K562 (cell line): Measurements from ENCODE around the gene AIF1. TPM values are rescaled to one million over a fixed set of nuclear protein-coding genes. Genes with fewer than 3 reads are reported as not detected.

Experiments
- DACH1 ChIP-seq: fragments of 450-650 bp; IDR thresholded peaks from 2 replicates; pipeline ENCODE4 v1.6.1; 2018; ENCODE audit not compliant: partially characterized antibody
- ERF ChIP-seq: fragments of 450-650 bp; formaldehyde crosslinking; IDR thresholded peaks from 2 replicates; pipeline ENCODE4 v1.4.0; 2020; ENCODE audit warnings: mild to moderate bottlenecking, mixed read lengths
- ETV1 ChIP-seq: fragments of 450-650 bp; conservative IDR thresholded peaks from 2 replicates; pipeline ENCODE4 v1.6.1; 2016; ENCODE audit warnings: missing genetic modification characterization, control low read depth, low read depth, missing compliant biosample characterization
- MAX ChIP-seq: sonication (generic); formaldehyde crosslinking; IDR thresholded peaks from 2 replicates; pipeline ENCODE4 v1.9.0; 2022; ENCODE audit warnings: mild to moderate bottlenecking, missing genetic modification reagents
- NCOA1 ChIP-seq: fragments of 450-650 bp; IDR thresholded peaks from 2 replicates; pipeline ENCODE4 v1.6.1; 2016; ENCODE audit warnings: low read depth
- SMARCE1 ChIP-seq: fragments of 450-650 bp; IDR thresholded peaks from 2 replicates; pipeline ENCODE4 v1.7.1; 2016; ENCODE audit warnings: mild to moderate bottlenecking
- XRCC5 ChIP-seq: fragments of 200-400 bp; formaldehyde crosslinking; IDR thresholded peaks from 2 replicates; pipeline ENCODE4 v1.6.1; 2017; ENCODE audit warnings: low read depth, mild to moderate bottlenecking, low read length
- ZBTB7A ChIP-seq: IDR thresholded peaks from 2 replicates; pipeline ENCODE4 v1.6.1; 2011; ENCODE audit warnings: low read depth, mild to moderate bottlenecking, low read length, moderate library complexity, borderline replicate concordance; ENCODE audit not compliant: control insufficient read depth
- ZNF407 ChIP-seq: fragments of 450-650 bp; IDR thresholded peaks from 2 replicates; pipeline ENCODE4 v1.6.1; 2016; ENCODE audit warnings: low read depth
- polyA plus RNA-seq, 8 experiments: library from polyadenylated mRNA; depleted of rRNA in 4 of 8; stranded (reverse) in 5 of 8; unstranded in 3 of 8; fragments of >200 nt; fragmentation: Nextera tagmentation in 2 of 8; fragmentation: Illumina TruSeq in 1 of 8; extraction: Ambion mirVana in 2 of 8; extraction: Trizol in 1 of 8; gene quantifications; 2 replicates each; pipeline versions ENCODE4 v1.2.1 to v1.2.3, GENCODE V29; 2011 to 2014; ENCODE audit warnings: inconsistent platforms in 1 of 8, missing spikeins in 1 of 8
- total RNA-seq, 7 experiments: library from RNA; depleted of rRNA in 6 of 7; stranded (reverse); fragments of >200 nt in 6 of 7; fragmentation: Illumina TruSeq in 2 of 7; extraction: Trizol in 2 of 7; gene quantifications; 2 replicates each; pipeline versions ENCODE4 v1.2.1 to v1.2.3, GENCODE V29; 2011 to 2021; ENCODE audit warnings: low replicate concordance in 1 of 7
- TF ChIP-seq, protein P1 (sequence below): sonication (generic); formaldehyde crosslinking; IDR thresholded peaks from 2 replicates; pipeline ENCODE4 v1.8.0; 2022; ENCODE audit warnings: mild to moderate bottlenecking, low read depth, missing genetic modification reagents

Gene AIF1
- total and polyA plus RNA-seq, 9 of the 15 experiments (the other 6 are each of a cell fraction or from before 2014, with no cell fraction given): 9.4 to 33.4 (median 19.4) TPM

GRCh38 chr6:31659649-31660380 is 44.8 kb downstream of the AIF1 start (continued):
- no peak for TF ChIP-seq ZNF407
- TF ChIP-seq MAX: no peak; the same call in 1 of the 2 replicates
- TF ChIP-seq DACH1: no peak
- peak; percentile 57 for TF ChIP-seq ETV1 (tag)
- TF ChIP-seq NCOA1: peak; percentile 35; the same call in 1 of the 2 replicates
- peak; percentile 41; the same call in 1 of the 2 replicates for TF ChIP-seq SMARCE1
- TF ChIP-seq XRCC5: no peak
- peak; percentile 9; the same call in 1 of the 2 replicates for TF ChIP-seq ZBTB7A
- TF ChIP-seq, protein P1, sequence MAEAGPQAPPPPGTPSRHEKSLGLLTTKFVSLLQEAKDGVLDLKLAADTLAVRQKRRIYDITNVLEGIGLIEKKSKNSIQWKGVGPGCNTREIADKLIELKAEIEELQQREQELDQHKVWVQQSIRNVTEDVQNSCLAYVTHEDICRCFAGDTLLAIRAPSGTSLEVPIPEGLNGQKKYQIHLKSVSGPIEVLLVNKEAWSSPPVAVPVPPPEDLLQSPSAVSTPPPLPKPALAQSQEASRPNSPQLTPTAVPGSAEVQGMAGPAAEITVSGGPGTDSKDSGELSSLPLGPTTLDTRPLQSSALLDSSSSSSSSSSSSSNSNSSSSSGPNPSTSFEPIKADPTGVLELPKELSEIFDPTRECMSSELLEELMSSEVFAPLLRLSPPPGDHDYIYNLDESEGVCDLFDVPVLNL (CRISPR knock-in tag): peak; percentile 64; the same call in 1 of the 2 replicates
- TF ChIP-seq ERF: no peak
